ENCODE measurements around the gene LRRFIP1.
A peak's percentile ranks its signal among the peaks of the same experiment; 100 is the strongest.

The LRRFIP1 gene

GRCh38 chr2:237624565-237624964, 2.8 kb upstream of the LRRFIP1 start:
- Histone ChIP-seq H3K4me1 (ENCODE audit: control extremely low read depth in 1 of 4, control insufficient read depth in 4 of 4, insufficient read depth in 4 of 4, low read length in 3 of 4) (peaks cover 7 to 19% (median 14%) of the 10 kb centered on the region in 4 experiments), H3K4me3 (ENCODE audit: control insufficient read depth in 1 of 7, extremely low read depth in 1 of 7, insufficient read depth in 4 of 7, low read depth in 2 of 7, low read length in 6 of 7) (no peak overlapping the region), H3K9me3 (ENCODE audit: control extremely low read depth in 1 of 5, control insufficient read depth in 4 of 5, insufficient read depth in 2 of 5, low read depth in 1 of 5, low read length in 4 of 5) (no peaks in the 10 kb centered on the region), H3K27me3 (replicated peaks in 2 of 5; ENCODE audit: control insufficient read depth in 4 of 5, insufficient read depth in 5 of 5, low read length in 4 of 5) (peaks cover 4 to 10% (median 6%) of the 10 kb centered on the region in 5 experiments), H3K36me3 (ENCODE audit: control insufficient read depth in 4 of 4, insufficient read depth in 4 of 4, low read length in 3 of 4) (no peaks in the 10 kb centered on the region), H3K27ac (ENCODE audit: insufficient read depth in 1 of 2, low read depth in 1 of 2, low read length in 2 of 2, poor library complexity in 1 of 2, severe bottlenecking in 2 of 2) (no peak overlapping the region)
- DNase-seq, result no peak
- CTCF ChIA-PET, result interaction anchor here (1.2 to 4.0 kb wide), 2 partner anchors 20 to 39 kb away, joined by 3 to 18 read pairs; no protein-coding TSS in a partner anchor
- 88% methylated on average over 6 of the region's 6 CpGs for WGBS (ENCODE audit: insufficient coverage)
- POLR2A ChIA-PET, result no interaction called here

GRCh38 chr2:237625216-237625705, 2.1 kb upstream of the LRRFIP1 start:
- ChIA-PET CTCF (interaction anchor here (0.8 to 4.0 kb wide), 6 partner anchors 8 to 49 kb away, joined by 3 to 18 read pairs (median 4); no protein-coding TSS in a partner anchor), POLR2A (no interaction called here)
- DNase-seq, result no peak
- Histone ChIP-seq H3K36me3 (ENCODE audit: control insufficient read depth in 4 of 4, insufficient read depth in 4 of 4, low read length in 3 of 4) (no peaks in the 10 kb centered on the region), H3K4me3 (ENCODE audit: control insufficient read depth in 1 of 7, extremely low read depth in 1 of 7, insufficient read depth in 4 of 7, low read depth in 2 of 7, low read length in 6 of 7) (no peak overlapping the region), H3K4me1 (ENCODE audit: control extremely low read depth in 1 of 4, control insufficient read depth in 4 of 4, insufficient read depth in 4 of 4, low read length in 3 of 4) (peaks cover 7 to 19% (median 14%) of the 10 kb centered on the region in 4 experiments), H3K27ac (ENCODE audit: insufficient read depth in 1 of 2, low read depth in 1 of 2, low read length in 2 of 2, poor library complexity in 1 of 2, severe bottlenecking in 2 of 2) (no peak overlapping the region), H3K9me3 (ENCODE audit: control extremely low read depth in 1 of 5, control insufficient read depth in 4 of 5, insufficient read depth in 2 of 5, low read depth in 1 of 5, low read length in 4 of 5) (no peaks in the 10 kb centered on the region), H3K27me3 (replicated peaks in 2 of 5; ENCODE audit: control insufficient read depth in 4 of 5, insufficient read depth in 5 of 5, low read length in 4 of 5) (peaks cover 4 to 10% (median 6%) of the 10 kb centered on the region in 5 experiments)
- WGBS (ENCODE audit: insufficient coverage), result 90% methylated on average over 8 of the region's 10 CpGs

GRCh38 chr2:237625777-237626176, 1.6 kb upstream of the LRRFIP1 start:
- H3K9me3 ChIP-seq (ENCODE audit: control extremely low read depth in 1 of 5, control insufficient read depth in 4 of 5, insufficient read depth in 2 of 5, low read depth in 1 of 5, low read length in 4 of 5), result no peaks in the 10 kb centered on the region
- H3K4me1 ChIP-seq (ENCODE audit: control extremely low read depth in 1 of 4, control insufficient read depth in 4 of 4, insufficient read depth in 4 of 4, low read length in 3 of 4), result peaks cover 7 to 19% (median 14%) of the 10 kb centered on the region in 4 experiments
- peaks cover 4 to 10% (median 6%) of the 10 kb centered on the region in 5 experiments for H3K27me3 ChIP-seq (replicated peaks in 2 of 5; ENCODE audit: control insufficient read depth in 4 of 5, insufficient read depth in 5 of 5, low read length in 4 of 5)
- no peaks in the 10 kb centered on the region for H3K36me3 ChIP-seq (ENCODE audit: control insufficient read depth in 4 of 4, insufficient read depth in 4 of 4, low read length in 3 of 4)
- H3K27ac ChIP-seq (ENCODE audit: insufficient read depth in 1 of 2, low read depth in 1 of 2, low read length in 2 of 2, poor library complexity in 1 of 2, severe bottlenecking in 2 of 2), result no peak overlapping the region
- no peak overlapping the region for H3K4me3 ChIP-seq (ENCODE audit: control insufficient read depth in 1 of 7, extremely low read depth in 1 of 7, insufficient read depth in 4 of 7, low read depth in 2 of 7, low read length in 6 of 7)
- DNase-seq, result no peak
- ChIA-PET POLR2A (no interaction called here), CTCF (interaction anchor here (0.8 to 1.4 kb wide), 6 partner anchors 8 to 48 kb away, joined by 3 to 5 read pairs (median 4); no protein-coding TSS in a partner anchor)
- 48% methylated on average over 6 of the region's 6 CpGs for WGBS (ENCODE audit: insufficient coverage)

GRCh38 chr2:237626813-237627440, 460 bp upstream of the LRRFIP1 start:
- Histone ChIP-seq H3K4me3 (ENCODE audit: control insufficient read depth in 1 of 7, extremely low read depth in 1 of 7, insufficient read depth in 4 of 7, low read depth in 2 of 7, low read length in 6 of 7) (peak overlapping the region in 6 of 7 experiments; percentile 11 to 72 (median 46)), H3K27me3 (replicated peaks in 2 of 5; ENCODE audit: control insufficient read depth in 4 of 5, insufficient read depth in 5 of 5, low read length in 4 of 5) (peaks cover 4 to 10% (median 6%) of the 10 kb centered on the region in 5 experiments), H3K27ac (ENCODE audit: insufficient read depth in 1 of 2, low read depth in 1 of 2, low read length in 2 of 2, poor library complexity in 1 of 2, severe bottlenecking in 2 of 2) (no peak overlapping the region), H3K9me3 (ENCODE audit: control extremely low read depth in 1 of 5, control insufficient read depth in 4 of 5, insufficient read depth in 2 of 5, low read depth in 1 of 5, low read length in 4 of 5) (no peaks in the 10 kb centered on the region), H3K4me1 (ENCODE audit: control extremely low read depth in 1 of 4, control insufficient read depth in 4 of 4, insufficient read depth in 4 of 4, low read length in 3 of 4) (peaks cover 7 to 19% (median 14%) of the 10 kb centered on the region in 4 experiments), H3K36me3 (ENCODE audit: control insufficient read depth in 4 of 4, insufficient read depth in 4 of 4, low read length in 3 of 4) (peaks cover 0 to 2% (median 0%) of the 10 kb centered on the region in 4 experiments)
- POLR2A ChIA-PET, result no interaction called here
- CTCF ChIA-PET, result no interaction called here
- WGBS (ENCODE audit: insufficient coverage), result 22% methylated on average over 42 of the region's 54 CpGs
- DNase-seq, result peak in 1 of 3 donors; percentile 28

- no peak for DNase-seq
- H3K36me3 ChIP-seq (ENCODE audit: control insufficient read depth in 4 of 4, insufficient read depth in 4 of 4, low read length in 3 of 4), result peaks cover 0 to 2% (median 0%) of the 10 kb centered on the region in 4 experiments
- 68% methylated on average over 9 of the region's 14 CpGs for whole genome bisulfite sequencing (ENCODE audit: insufficient coverage)
- POLR2A ChIA-PET, result no interaction called here
- no peaks in the 10 kb centered on the region for H3K9me3 ChIP-seq (ENCODE audit: control extremely low read depth in 1 of 5, control insufficient read depth in 4 of 5, insufficient read depth in 2 of 5, low read depth in 1 of 5, low read length in 4 of 5)
- H3K4me1 ChIP-seq (ENCODE audit: control extremely low read depth in 1 of 4, control insufficient read depth in 4 of 4, insufficient read depth in 4 of 4, low read length in 3 of 4), result peaks cover 7 to 19% (median 14%) of the 10 kb centered on the region in 4 experiments
- H3K27ac ChIP-seq (ENCODE audit: insufficient read depth in 1 of 2, low read depth in 1 of 2, low read length in 2 of 2, poor library complexity in 1 of 2, severe bottlenecking in 2 of 2), result no peak overlapping the region
- CTCF ChIA-PET, result interaction anchor here (1.0 to 1.8 kb wide), 2 partner anchors 47 to 48 kb away, joined by 3 to 5 read pairs; no protein-coding TSS in a partner anchor
- peak overlapping the region; percentile 52 to 77 (median 67) for H3K4me3 ChIP-seq (ENCODE audit: control insufficient read depth in 1 of 7, extremely low read depth in 1 of 7, insufficient read depth in 4 of 7, low read depth in 2 of 7, low read length in 6 of 7)
- peaks cover 4 to 10% (median 6%) of the 10 kb centered on the region in 5 experiments for H3K27me3 ChIP-seq (replicated peaks in 2 of 5; ENCODE audit: control insufficient read depth in 4 of 5, insufficient read depth in 5 of 5, low read length in 4 of 5)
Observed at GRCh38 chr2:237628247-237629187, 1.1 kb downstream of the LRRFIP1 start.

GRCh38 chr2:237629188-237629534, 1.8 kb downstream of the LRRFIP1 start:
- WGBS (ENCODE audit: insufficient coverage), result 100% methylated on average over 1 of the region's 1 CpG
- Histone ChIP-seq H3K27ac (ENCODE audit: insufficient read depth in 1 of 2, low read depth in 1 of 2, low read length in 2 of 2, poor library complexity in 1 of 2, severe bottlenecking in 2 of 2) (no peak overlapping the region), H3K4me1 (ENCODE audit: control extremely low read depth in 1 of 4, control insufficient read depth in 4 of 4, insufficient read depth in 4 of 4, low read length in 3 of 4) (peaks cover 7 to 19% (median 14%) of the 10 kb centered on the region in 4 experiments), H3K9me3 (ENCODE audit: control extremely low read depth in 1 of 5, control insufficient read depth in 4 of 5, insufficient read depth in 2 of 5, low read depth in 1 of 5, low read length in 4 of 5) (peaks cover 0 to under 1% (median 0%) of the 10 kb centered on the region in 5 experiments), H3K4me3 (ENCODE audit: control insufficient read depth in 1 of 7, extremely low read depth in 1 of 7, insufficient read depth in 4 of 7, low read depth in 2 of 7, low read length in 6 of 7) (no peak overlapping the region), H3K27me3 (replicated peaks in 2 of 5; ENCODE audit: control insufficient read depth in 4 of 5, insufficient read depth in 5 of 5, low read length in 4 of 5) (peaks cover 4 to 10% (median 6%) of the 10 kb centered on the region in 5 experiments), H3K36me3 (ENCODE audit: control insufficient read depth in 4 of 4, insufficient read depth in 4 of 4, low read length in 3 of 4) (peaks cover 0 to 2% (median 0%) of the 10 kb centered on the region in 4 experiments)
- ChIA-PET CTCF (interaction anchor here (1.4 to 1.8 kb wide), 2 partner anchors 14 to 47 kb away, joined by 4 to 5 read pairs; no protein-coding TSS in a partner anchor), POLR2A (no interaction called here)
- DNase-seq, result no peak

Data from common myeloid progenitor, CD34-positive (primary cell).